ENCODE results near the gene KIF1A. TPM values are rescaled to one million over a fixed set of nuclear protein-coding genes. Genes with fewer than 3 reads are reported as not detected.

Gene KIF1A
- total RNA-seq, 2 donors from 2014 or later = 27.4 to 51.5 TPM

DNA sequence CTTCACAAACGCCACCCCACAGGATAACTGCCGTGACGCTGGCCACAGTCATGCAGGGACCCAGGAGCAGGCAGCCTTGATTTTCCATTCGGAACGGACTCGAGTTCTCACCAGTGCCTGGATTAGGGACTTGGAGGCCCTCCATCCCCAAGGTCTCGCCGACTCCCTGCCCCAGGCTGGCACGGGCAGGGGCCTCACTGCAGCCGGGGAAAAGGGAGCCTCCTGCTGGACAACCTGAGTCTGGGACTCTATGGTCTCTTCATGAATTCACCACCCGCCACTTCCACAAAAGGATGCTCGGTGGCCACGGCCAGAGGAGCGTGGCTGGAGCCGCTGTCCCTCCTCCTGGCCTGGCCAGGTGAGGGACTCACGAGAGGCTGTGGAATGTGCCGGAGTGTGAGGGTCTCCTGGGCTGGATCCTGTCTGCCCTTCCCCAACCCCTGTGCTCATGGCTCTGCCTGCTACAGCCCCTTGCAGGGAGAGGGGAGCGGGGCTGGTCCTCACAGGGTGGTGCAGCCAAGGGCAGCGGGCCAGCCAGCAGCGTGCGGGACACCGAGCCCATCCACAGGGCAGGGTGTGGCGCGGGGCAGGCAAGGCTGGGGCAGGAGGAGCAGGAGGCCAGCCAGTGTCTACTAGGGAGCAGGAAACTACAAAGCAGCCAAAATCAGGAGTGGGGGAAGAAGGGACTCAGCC is 86.1 kb downstream of the KIF1A start:
- DNase-seq (no peak), ATAC-seq (no peak)
- intact Hi-C loops (cut with DNase I) = no loop called here

DNA sequence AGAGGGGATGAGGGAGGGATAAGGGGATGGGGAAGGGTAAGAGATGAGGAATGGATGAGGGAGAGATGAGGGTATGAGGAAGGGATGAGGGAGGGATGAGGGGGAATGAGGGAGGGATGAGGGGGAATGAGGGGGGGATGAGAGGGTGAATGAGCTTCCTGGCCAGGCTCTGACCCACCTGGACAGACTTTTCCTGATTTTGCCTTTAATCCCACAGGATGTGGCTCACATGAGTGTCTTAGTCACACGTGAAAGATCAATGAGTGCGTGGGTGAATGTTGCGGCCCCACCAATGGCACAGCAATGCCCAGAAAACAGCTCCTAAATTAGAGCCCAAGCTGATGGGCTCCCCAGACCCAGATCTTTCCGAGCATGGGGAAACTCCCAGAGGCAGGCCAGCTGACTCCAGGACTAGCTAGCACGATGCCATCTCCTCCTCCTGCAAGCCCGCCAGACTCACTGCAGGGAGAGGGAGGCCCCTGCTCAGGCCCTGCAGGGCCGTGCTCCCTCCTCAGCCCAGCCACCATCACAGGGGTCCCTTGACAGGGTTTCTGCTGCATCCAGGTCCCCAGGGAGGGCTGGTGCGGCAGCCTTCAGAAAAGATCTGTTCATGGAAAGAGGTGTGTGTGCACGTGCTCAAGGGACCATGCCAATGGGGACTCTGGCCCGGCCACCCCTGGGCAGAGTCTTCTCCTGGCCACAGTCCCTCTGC is 87.0 kb downstream of the KIF1A start:
- ATAC-seq = no peak
- intact Hi-C loops (cut with DNase I) = no loop called here
- no peak for DNase-seq

DNA sequence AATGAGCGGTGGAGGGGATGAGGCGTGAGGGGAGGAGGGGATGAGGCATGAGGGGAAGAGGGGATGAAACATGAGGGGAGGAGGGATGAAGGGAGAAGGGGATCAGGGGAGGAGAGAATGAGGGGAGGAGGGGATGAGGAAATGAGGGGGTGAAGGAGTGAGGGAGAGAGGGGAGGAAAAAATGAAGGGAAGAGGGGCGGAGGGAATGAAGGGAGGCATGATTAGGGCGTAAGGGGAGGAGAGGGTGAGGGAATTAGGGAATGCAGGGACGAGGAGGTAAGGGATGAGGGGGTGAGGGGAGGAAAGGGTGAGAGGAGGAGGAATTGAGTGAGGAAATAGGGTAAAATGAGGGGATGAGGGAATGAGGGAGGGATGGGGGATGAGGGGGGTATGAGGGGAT is 87.8 kb downstream of the KIF1A start:
- intact Hi-C loops (cut with DNase I) = no loop called here
- ATAC-seq = no peak
- no peak for DNase-seq

DNA sequence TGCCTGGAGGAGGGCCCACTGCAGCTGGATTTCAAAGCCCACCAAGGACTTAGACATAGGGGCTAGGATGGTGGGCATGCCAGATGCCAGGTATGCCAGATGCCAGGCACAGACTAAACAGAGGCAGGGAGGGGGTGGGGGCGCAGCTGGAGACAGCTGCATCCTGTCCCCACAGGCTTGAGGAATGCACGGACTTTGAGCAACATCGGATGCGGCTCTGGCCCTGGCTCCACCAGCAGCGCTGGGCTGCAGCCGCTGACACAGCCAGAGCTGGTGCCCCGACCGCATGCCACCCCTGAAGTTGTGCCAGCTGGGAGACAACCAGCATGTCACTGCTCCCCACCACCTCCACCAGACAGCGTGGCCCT is 88.9 kb downstream of the KIF1A start:
- ATAC-seq = no peak
- no peak for DNase-seq
- intact Hi-C loops (cut with DNase I) = no loop called here

DNA sequence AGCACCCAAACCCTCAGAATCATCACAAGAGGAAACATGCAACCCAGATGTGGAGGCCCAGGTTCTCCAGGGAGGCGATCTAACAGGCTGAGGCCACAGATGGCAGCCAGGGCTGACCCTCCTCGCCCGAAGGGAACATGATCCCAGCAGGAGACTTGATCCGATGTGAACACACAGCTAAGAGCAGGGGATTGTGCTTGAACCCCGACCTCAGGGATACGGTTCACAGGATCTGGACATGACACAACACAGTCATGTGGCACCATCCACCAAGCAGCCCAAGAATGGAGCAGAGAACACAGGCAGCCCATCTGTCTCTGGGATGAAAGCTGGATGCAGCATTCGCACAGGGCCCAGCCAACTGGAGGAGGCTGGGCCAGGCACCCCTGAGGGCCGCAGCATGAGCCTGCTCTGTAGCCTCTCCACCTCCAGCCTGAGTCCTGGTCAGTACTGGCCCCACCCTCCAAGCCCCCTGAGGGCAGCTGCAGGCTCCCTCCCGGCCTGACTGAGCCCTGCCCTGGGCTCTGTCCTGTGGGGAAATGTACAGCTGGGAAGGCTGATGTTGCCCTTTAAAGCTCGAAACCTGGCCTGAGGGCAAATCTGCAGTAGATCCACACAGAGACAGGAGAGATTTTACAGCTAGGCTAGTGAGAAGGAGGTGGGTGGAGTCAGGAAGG is 89.4 kb downstream of the KIF1A start:
- intact Hi-C loops (cut with DNase I) = no loop called here
- ATAC-seq (no peak), DNase-seq (no peak)

DNA sequence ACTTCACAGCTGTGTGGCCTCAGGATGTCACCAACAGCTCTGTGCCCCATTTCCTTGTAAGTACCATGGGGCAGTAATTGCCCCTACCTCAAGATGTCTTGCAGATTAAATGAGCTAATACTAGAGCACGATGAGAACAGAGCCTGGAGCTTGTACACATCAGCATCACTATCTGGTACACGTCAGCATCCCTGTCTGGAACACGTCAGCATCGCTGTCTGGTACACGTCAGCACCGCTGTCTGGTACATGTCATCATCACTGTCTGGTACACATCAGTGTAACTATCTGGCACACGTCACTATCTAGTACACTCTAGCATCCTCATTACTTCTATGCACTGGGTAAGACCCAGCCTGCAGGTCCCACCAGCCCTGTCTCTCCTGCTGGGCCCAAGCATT is 91.2 kb downstream of the KIF1A start:
- DNase-seq (no peak), ATAC-seq (peak in 1 of 2 donors; percentile 15)
- intact Hi-C loops (cut with DNase I) = no loop called here

DNA sequence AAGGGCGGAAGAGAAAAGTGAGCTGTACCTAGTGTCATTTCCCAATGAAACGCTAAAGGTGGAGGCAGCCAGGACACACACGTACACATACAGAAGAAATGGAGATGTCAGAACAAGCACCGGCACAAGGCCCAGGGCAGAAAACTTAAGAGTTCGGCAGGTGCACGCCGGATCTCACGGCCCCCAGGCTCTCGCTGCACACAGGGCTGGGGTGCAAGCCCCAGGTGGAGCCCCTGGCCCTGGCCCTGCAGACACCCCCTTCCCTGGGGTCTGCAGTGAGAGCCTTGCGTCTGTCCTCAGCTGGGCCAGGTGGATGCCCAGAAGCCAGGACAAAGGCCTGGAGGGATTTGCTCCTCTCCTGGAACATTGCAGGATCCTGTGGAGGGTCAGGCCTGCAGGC is 91.7 kb downstream of the KIF1A start:
- no peak for DNase-seq
- ATAC-seq = no peak
- intact Hi-C loops (cut with DNase I) = no loop called here

DNA sequence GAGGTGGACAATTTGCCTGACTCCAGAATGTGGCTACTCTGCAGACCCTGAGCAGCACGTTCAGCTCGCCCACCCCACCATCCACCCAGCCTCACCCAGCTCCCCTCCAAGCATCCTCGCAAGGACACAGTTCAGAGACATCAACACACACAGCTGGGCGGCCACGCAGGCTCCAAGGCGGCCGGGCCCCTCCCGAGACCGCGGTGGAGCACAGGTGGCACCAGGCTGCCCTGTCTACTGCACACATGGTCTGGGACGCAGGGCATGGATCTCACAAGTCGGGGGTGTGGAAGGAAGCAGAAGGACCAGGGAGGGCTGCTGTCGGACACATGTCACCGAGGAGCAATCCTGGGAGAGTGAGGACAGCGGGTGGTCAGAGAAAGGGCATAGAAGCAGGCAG is 92.1 kb downstream of the KIF1A start:
- DNase-seq (no peak), ATAC-seq (no peak)
- intact Hi-C loops (cut with DNase I) = no loop called here

DNA sequence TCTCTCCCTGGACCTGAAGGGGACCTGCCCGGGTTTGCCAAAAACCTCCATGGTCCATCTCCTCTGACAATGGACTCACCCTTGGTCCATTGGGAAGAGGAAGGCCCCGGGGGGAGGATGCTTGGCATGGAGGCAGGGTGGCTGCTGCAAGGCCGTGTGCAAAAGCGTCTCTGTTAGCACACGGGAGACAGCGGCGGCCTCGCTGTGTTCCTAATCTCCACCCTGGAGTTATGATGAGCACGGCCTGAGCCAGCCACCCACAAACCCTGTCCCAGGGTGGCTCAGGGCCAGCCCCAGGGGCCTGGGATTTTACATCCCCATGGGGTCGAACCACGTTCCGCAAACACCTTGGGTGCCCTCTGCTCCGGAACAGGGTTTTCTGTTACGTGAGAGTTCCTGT is 92.6 kb downstream of the KIF1A start:
- intact Hi-C loops (cut with DNase I) = no loop called here
- DNase-seq (no peak), ATAC-seq (no peak)

DNA sequence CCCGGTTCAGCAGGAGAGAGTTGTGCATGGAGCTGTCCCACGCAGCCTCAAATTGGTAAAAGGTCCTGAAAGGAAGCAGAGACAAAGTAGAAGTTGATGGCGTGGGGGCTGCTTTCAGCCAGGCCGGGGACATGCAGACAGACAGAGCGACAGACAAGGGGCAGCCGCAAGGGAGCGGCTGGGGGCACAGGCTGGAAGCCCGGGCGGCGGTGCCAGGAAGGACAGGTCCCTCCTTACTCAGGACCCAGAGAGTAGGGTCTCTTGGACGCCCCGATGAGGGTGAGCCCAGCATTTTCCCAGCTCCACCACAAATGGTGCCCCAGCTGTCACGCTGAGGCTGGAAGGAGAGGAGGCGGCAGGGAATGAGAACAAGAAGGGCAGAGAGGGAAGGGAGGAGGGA is 93.1 kb downstream of the KIF1A start:
- no peak for ATAC-seq
- DNase-seq = no peak
- intact Hi-C loops (cut with DNase I) = no loop called here

DNA sequence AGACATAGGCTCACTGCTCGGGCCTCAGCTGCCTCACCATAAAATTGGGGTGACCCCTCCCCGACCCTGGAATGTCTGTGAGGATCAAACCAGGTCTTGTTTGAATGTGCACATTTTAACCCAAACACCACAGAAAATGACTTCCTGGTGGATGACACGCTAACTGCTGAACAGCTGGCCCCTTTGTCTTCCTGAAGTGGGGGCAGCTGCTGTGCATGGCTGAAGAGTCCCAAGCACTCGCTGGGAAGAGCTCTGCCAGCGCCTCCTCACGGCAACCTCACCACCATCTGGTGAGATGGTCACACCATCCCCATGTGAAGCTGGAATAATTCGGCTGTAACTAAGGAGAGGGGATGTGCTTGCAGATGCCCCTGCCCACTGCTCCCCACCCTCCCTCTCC is 94.3 kb downstream of the KIF1A start:
- intact Hi-C loops (cut with DNase I) = no loop called here
- ATAC-seq (no peak), DNase-seq (no peak)

DNA sequence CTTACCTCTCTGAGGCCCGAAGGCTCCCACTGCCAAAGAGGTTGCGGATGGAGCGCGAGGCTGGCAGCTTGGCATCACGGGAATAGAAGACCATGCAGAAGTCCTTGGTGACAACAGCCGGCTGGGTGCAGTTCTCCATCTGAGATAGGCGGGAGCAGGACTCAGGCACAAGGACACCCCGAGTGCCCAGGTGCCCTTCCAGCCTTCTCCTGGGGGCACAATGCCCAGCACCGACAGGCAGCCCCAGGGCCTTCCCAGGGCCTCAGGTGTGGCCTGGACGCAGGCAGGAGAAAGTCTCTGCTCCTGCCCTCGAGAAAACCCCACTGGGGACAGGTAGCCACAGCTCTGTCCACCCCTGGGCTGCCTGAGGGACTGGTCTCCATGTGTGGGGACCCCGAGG is 94.8 kb downstream of the KIF1A start:
- ATAC-seq = no peak
- intact Hi-C loops (cut with DNase I) = no loop called here

DNA sequence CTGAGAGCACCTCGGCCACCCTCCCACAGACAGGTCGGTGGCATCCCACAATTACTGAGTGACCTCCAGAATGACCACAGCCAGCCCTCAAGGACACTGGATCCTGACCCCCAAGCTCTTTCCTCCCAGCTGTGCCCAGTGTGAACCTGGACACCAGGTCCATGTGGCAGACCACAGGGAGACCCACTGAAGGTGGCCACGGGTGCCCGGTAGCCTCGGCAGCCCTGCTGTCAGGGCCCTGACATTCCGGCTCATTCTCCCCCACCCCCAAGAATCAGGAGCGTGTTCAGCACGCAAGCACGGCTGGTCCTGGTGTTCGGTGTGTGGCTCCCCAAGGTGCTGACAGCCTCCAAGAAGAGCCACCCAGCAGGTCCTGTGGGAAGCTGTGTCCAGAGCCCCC is 95.6 kb downstream of the KIF1A start:
- no peak for DNase-seq
- ATAC-seq = no peak
- intact Hi-C loops (cut with DNase I) = no loop called here

More for the DNA sequence above, 94.8 kb downstream of the KIF1A start:
- no peak for DNase-seq

DNA sequence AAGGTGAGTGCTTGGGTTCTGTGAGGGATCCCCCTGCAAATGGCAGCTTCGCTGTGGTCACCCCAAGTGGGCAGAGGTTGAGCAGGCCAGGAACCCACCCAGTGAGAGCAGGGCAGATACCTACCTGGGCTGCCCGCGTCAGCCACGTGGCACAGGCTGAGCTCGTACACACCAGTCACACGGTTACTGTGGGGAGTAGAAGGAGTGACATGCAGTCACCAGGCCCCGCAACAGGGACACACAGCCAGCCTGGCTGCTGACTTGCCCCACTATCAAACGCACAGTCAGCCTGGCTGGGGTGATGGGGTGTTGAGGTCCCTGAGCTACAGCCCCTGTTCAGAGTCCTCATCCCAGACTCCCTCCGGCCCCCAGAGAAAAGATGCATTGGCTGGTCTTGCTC is 96.2 kb downstream of the KIF1A start:
- DNase-seq = no peak
- intact Hi-C loops (cut with DNase I) = no loop called here
- ATAC-seq = no peak

DNA sequence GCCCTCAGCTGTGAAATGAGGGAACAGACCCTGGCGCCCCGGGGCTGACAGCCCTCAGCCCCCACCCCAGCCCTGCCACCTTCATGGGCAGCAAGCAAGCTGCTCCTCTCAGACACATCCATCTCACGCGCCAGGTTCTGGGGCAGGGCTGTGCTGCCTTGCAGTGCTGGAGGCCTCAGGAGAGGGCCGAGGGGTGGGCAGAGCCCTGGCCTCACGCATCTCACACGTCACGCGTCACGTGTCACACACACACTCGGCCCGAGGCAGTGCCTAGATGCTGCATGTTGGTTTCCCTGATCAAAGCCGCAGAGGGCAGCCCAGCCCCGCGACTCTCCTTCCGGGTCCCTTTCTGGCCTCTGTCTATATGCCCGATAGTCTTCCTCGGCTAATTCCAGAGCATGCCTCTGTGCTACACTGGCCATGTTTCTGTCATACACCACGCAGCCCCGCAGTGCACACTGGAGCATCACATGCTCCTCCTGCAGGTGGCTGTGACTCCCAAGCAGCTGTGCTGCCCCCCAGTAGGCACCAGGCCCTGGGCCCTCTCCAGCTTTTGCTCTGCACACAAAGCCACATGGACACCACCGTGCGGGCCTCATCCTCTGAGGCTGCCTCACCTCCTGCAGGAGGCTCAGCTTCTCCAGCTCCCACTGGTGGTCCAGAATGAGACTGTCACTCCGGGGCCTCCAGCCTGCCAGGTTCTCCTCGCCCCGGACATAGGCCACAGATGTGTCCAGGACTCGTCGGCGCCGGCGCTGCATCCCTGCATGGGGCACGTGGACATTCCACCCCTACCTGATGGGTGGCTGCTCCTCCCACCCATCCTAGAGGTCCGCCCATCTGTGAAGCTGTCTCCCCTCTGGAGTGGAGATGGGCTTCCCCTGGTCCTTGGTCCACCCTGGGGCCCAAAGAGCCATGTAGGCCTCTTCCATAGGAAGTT is 97.0 kb downstream of the KIF1A start:
- ATAC-seq (no peak), DNase-seq (no peak)
- intact Hi-C loops (cut with DNase I) = no loop called here

DNA sequence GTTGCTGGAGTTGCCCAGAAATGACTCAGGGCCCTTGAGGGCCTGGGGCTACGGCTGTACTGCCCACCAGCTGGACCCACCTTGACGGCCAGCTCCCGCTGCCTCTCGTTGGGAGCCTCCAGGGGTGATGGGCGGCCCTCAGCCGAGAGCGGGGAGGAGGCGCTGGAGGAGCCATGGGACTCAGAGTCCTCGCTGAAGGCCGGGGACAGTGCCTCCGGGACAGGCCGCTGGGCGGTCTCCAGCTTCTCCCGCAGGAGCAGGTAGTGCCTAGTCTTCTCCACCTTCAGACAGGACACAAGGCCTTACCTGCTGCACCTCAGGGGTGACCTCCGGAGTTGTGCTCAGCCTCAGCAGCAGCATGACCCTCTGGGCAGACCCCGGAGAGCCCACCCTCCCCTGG is 97.6 kb downstream of the KIF1A start:
- ATAC-seq = no peak

DNA sequence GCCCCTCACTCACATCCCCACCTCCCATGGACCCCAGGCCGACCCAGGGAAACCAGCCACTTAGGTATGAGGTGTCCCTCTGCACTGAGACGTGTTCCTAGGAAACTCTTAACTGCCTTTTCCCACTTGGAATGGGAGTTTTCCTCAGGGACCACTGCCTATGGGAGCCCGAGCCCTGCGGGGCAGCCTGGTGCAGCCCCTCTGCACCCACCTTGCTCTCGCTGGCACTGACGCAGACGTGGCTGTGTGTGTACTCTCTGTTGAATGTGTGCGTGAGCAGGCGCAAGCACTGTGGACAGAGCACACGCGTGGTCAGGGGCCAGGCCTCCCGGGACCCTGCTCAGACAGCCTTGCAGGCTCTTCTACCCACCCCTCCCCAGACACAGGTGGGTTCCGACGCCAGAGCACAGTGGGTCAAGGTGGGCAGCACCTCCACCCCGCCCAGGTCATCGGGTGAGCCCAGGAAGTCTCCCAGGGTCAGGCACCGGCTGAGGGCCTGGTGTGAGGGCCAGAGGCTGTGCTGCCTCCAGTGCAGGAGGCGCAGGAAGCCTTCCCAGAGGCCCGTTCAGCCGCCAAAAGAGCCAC is 98.3 kb downstream of the KIF1A start:
- ATAC-seq (no peak), DNase-seq (no peak)
- intact Hi-C loops (cut with DNase I) = no loop called here

More for the DNA sequence above, 97.6 kb downstream of the KIF1A start:
- DNase-seq = no peak
- intact Hi-C loops (cut with DNase I) = no loop called here

DNA sequence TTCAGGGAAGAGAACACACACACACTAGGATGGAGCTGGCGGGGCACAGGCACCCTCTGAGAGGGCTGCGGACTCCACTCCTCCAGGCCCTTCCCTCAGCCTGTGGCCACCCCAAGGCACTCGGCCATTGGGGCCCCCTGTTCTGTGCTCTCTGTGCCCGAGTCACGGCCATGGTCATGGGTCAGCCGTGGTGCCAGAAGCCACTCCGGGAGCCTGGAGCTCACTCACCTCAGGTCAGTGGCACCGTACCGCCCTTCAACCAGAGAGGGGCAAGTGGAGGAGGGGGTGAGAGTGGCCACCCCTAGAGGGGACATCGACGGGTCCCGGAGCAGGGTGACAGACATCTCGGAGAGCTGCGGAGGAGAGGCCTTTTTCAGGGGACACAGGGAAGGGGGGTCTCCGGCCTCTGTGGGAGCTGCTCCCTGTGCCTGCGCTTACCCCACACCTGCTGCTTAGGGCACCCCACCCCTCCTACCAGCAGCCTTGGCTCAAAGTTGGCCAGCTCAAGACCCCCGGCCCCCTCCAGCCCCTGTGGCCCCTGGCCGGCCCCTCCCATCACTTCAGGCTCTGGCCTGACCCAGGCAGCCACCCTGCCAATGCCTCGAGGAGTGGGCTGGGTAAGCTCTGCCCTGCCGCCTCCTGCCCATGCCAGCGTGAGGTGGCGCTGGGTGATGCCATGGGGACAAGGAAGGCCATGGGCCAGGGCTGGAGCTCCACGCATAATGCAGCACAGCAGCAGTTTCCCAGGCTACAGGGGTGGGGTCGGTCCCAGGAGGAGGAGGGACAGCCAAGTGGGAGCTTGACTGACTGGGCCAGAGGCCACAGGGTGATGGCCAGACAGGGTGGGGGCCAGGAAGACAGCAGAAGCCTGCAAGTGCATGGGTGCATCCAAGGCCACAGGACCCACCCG is 99.1 kb downstream of the KIF1A start:
- ATAC-seq (no peak), DNase-seq (no peak)
- intact Hi-C loops (cut with DNase I) = no loop called here
